H1 (cell line): Measurements from ENCODE around the gene RNGTT. TPM values are rescaled to one million over a fixed set of nuclear protein-coding genes. Genes with fewer than 3 reads are reported as not detected.

Source experiments
- CHD7 ChIP-seq: fragments of 300-600 bp; sonication (generic); IDR thresholded peaks from 2 replicates; pipeline ENCODE4 v1.7.1; 2012; ENCODE audit warnings: low read length, moderate library complexity, mild to moderate bottlenecking, inconsistent platforms; ENCODE audit not compliant: insufficient replicate concordance
- SIN3A ChIP-seq, 2 experiments: IDR thresholded peaks in 1 of 2; conservative IDR thresholded peaks in 1 of 2; 2 replicates each; pipeline ENCODE4 v1.6.1; 2011 to 2012; ENCODE audit warnings: low read length in 2 of 2, improper control_type of control experiment in 1 of 2, low read depth in 1 of 2, mild to moderate bottlenecking in 1 of 2
- polyA plus RNA-seq, 7 experiments: library from polyadenylated mRNA; depleted of rRNA in 3 of 7; stranded (reverse) in 5 of 7; unstranded in 2 of 7; fragments of >200 nt in 5 of 7; fragments of 200-250 nt in 2 of 7; gene quantifications; 1 replicate in 5 of 7; 2 replicates in 1 of 7; 4 replicates in 1 of 7; pipeline versions ENCODE4 v1.2.1 to v1.2.3, GENCODE V29; 2011 to 2013; ENCODE audit warnings: missing spikeins in 2 of 7, mixed read lengths in 2 of 7
- total RNA-seq: library from RNA; stranded (reverse); fragmentation: NEBNext Ultra II Directional; extraction: Animal tissue kit (Norgen Biotek cat#: 25700); gene quantifications from 2 replicates; pipeline ENCODE4 v1.2.1, GENCODE V29; 2021

The RNGTT gene
- total and polyA plus RNA-seq, 2 of the 8 experiments (the other 6 are each of a cell fraction or from before 2014, with no cell fraction given): 3.6 to 21.2 TPM

- TF ChIP-seq CHD7 (no peak), SIN3A (conservative IDR thresholded peaks at IDR 0.05 in 1 of 2, IDR thresholded peaks at IDR 0.05 in 1 of 2; ENCODE audit: low read depth in 1 of 2, low read length in 2 of 2) (no peak)
Observed at GRCh38 chr6:88810701-88811100, 152.7 kb downstream of the RNGTT start (continued).
